ENCODE measurements around the gene SYCN. TPM values are rescaled to one million over a fixed set of nuclear protein-coding genes. Genes with fewer than 3 reads are reported as not detected.

SYCN gene
- total RNA-seq, 1 donor from 2014 or later = not detected

- Histone ChIP-seq H3K27ac (no peak overlapping the region), H3K4me3 (no peak overlapping the region), H3K9me3 (no peaks in the 10 kb centered on the region), H3K4me1 (peaks cover 3% of the 10 kb centered on the region), H3K27me3 (no peaks in the 10 kb centered on the region), H3K36me3 (no peaks in the 10 kb centered on the region)
- ATAC-seq (no peak), DNase-seq (no peak)
- no peak for TF ChIP-seq CTCF (IDR thresholded peaks at IDR 0.05)
- intact Hi-C loops (cut with DNase I) = no loop called here
These were observed 36.4 kb upstream of the SYCN start for GRCh38 chr19:39240421-39240820.

- intact Hi-C loops (cut with DNase I) = no loop called here
- TF ChIP-seq CTCF (IDR thresholded peaks at IDR 0.05) = no peak
- DNase-seq (no peak), ATAC-seq (no peak)
- Histone ChIP-seq H3K9me3 (no peaks in the 10 kb centered on the region), H3K4me1 (peaks cover 3% of the 10 kb centered on the region), H3K27ac (no peak overlapping the region), H3K4me3 (no peak overlapping the region), H3K36me3 (no peaks in the 10 kb centered on the region), H3K27me3 (no peaks in the 10 kb centered on the region)
These were observed 34.9 kb upstream of the SYCN start for GRCh38 chr19:39238944-39239343.

- Histone ChIP-seq H3K27me3 (no peaks in the 10 kb centered on the region), H3K9me3 (no peaks in the 10 kb centered on the region), H3K36me3 (no peaks in the 10 kb centered on the region), H3K27ac (no peak overlapping the region), H3K4me3 (no peak overlapping the region), H3K4me1 (peaks cover 3% of the 10 kb centered on the region)
- no peak for ATAC-seq
- intact Hi-C loops (cut with DNase I) = no loop called here
- TF ChIP-seq CTCF (IDR thresholded peaks at IDR 0.05) = no peak
- DNase-seq = no peak
These were observed 34.1 kb upstream of the SYCN start for GRCh38 chr19:39238209-39238608.

GRCh38 chr19:39237200-39238184 lies 33.4 kb upstream of the SYCN start:
- Histone ChIP-seq H3K27me3 (no peaks in the 10 kb centered on the region), H3K9me3 (no peaks in the 10 kb centered on the region), H3K4me1 (peaks cover 3% of the 10 kb centered on the region), H3K4me3 (no peak overlapping the region), H3K27ac (no peak overlapping the region), H3K36me3 (no peaks in the 10 kb centered on the region)
- intact Hi-C loops (cut with DNase I) = no loop called here
- TF ChIP-seq CTCF (IDR thresholded peaks at IDR 0.05) = no peak
- peak; percentile 97 for ATAC-seq
- peak; percentile 93 for DNase-seq

GRCh38 chr19:39236527-39236926 lies 32.5 kb upstream of the SYCN start:
- DNase-seq = no peak
- intact Hi-C loops (cut with DNase I) = no loop called here

More at GRCh38 chr19:39236527-39236926, 32.5 kb upstream of the SYCN start:
- Histone ChIP-seq H3K27ac (no peak overlapping the region), H3K27me3 (no peaks in the 10 kb centered on the region), H3K9me3 (no peaks in the 10 kb centered on the region), H3K4me1 (peaks cover 3% of the 10 kb centered on the region), H3K36me3 (no peaks in the 10 kb centered on the region), H3K4me3 (no peak overlapping the region)
- ATAC-seq = no peak
- no peak for TF ChIP-seq CTCF (IDR thresholded peaks at IDR 0.05)

All from upper lobe of right lung (tissue), 1 donor.